DND-41 (cell line): ENCODE data around the gene SRSF5.
"Not testable (repeated sequence)": the region's sequence is repeated elsewhere in the genome, so short reads cannot be mapped to it uniquely, and the experiment has no call there.

Source experiments
- ATAC-seq: fragments of 200-7000 bp; cut with Tn5 transposase; 3 replicates; pipeline ENCODE4 v1.9.1; 2021; ENCODE audit warnings: low read depth; ENCODE audit not compliant: insufficient read depth
- DNase-seq: peaks from one replicate; pipeline ENCODE4 v3.0.0-alpha.2; 2020
- H2AFZ ChIP-seq: 2 replicates; pipeline ENCODE4 v1.6.0; 2012; ENCODE audit warnings: low read depth, low read length
- H3K27ac ChIP-seq: 2 replicates; pipeline ENCODE4 v1.5.1; 2012; ENCODE audit warnings: low read length, inconsistent platforms
- H3K27me3 ChIP-seq: fragments of 200-600 bp; sonication (generic); 2 replicates; pipeline ENCODE4 v1.6.0; 2012; ENCODE audit warnings: low read length, mild to moderate bottlenecking, inconsistent platforms; ENCODE audit not compliant: insufficient read depth, poor library complexity
- H3K36me3 ChIP-seq: 2 replicates; pipeline ENCODE4 v1.5.1; 2012; ENCODE audit warnings: low read length, inconsistent platforms; ENCODE audit not compliant: insufficient read depth
- H3K4me1 ChIP-seq: 2 replicates; pipeline ENCODE4 v1.5.1; 2012; ENCODE audit warnings: mild to moderate bottlenecking, low read length; ENCODE audit not compliant: insufficient read depth
- H3K4me2 ChIP-seq: 2 replicates; pipeline ENCODE4 v1.6.0; 2012; ENCODE audit warnings: mild to moderate bottlenecking, moderate library complexity, low read length, inconsistent platforms; ENCODE audit not compliant: insufficient read depth
- H3K4me3 ChIP-seq, 2 experiments: fragments of 200-600 bp in 1 of 2; shearing (Covaris generic) in 1 of 2; 2 replicates each; pipeline ENCODE4 v1.5.1; 2012 to 2016; ENCODE audit warnings: inconsistent platforms in 2 of 2, low read length in 2 of 2, mild to moderate bottlenecking in 2 of 2, low read depth in 1 of 2, moderate library complexity in 1 of 2
- H3K79me2 ChIP-seq: 2 replicates; pipeline ENCODE4 v1.6.0; 2012; ENCODE audit warnings: low read length, inconsistent platforms; ENCODE audit not compliant: insufficient read depth
- H3K9ac ChIP-seq: 2 replicates; pipeline ENCODE4 v1.6.0; 2012; ENCODE audit warnings: low read depth, mild to moderate bottlenecking, inconsistent platforms, low read length, moderate library complexity
- H3K9me3 ChIP-seq: 2 replicates; pipeline ENCODE4 v1.5.1; 2012; ENCODE audit warnings: low read length, moderate library complexity, mild to moderate bottlenecking, inconsistent platforms; ENCODE audit not compliant: insufficient read depth, severe bottlenecking
- H4K20me1 ChIP-seq: 2 replicates; pipeline ENCODE4 v1.6.0; 2012; ENCODE audit warnings: low read length; ENCODE audit not compliant: insufficient read depth
- CTCF ChIP-seq: IDR thresholded peaks from 2 replicates; pipeline ENCODE4 v1.5.1; 2012; ENCODE audit warnings: borderline replicate concordance, low read length, moderate library complexity, mild to moderate bottlenecking; ENCODE audit not compliant: poor library complexity, severe bottlenecking; ENCODE audit errors: extremely low read depth
- EZH2 ChIP-seq: IDR thresholded peaks from 3 replicates; pipeline ENCODE4 v1.6.1; 2012; ENCODE audit warnings: borderline replicate concordance, low read depth, mild to moderate bottlenecking, moderate library complexity, low read length, inconsistent platforms; ENCODE audit not compliant: severe bottlenecking

Gene SRSF5

GRCh38 chr14:69726761-69727511 lies 40.0 kb upstream of the SRSF5 start:
- Histone ChIP-seq H3K79me2 (no peaks in the 10 kb centered on the region), H3K27ac (no peak overlapping the region), H3K9ac (no peak overlapping the region), H3K4me3 (no peak overlapping the region), H3K36me3 (no peaks in the 10 kb centered on the region), H4K20me1 (no peaks in the 10 kb centered on the region), H3K27me3 (no peaks in the 10 kb centered on the region), H3K4me2 (peak overlapping the region; percentile 43; the same call in 1 of the 2 replicates), H3K9me3 (no peaks in the 10 kb centered on the region), H3K4me1 (peaks cover 6% of the 10 kb centered on the region; the same call in 1 of the 2 replicates), H2AFZ (peak overlapping the region; percentile 68)
- DNase-seq (peak; percentile 72), ATAC-seq (peak; percentile 97)
- TF ChIP-seq EZH2 (no peak), CTCF (peak; percentile 97)

DNA sequence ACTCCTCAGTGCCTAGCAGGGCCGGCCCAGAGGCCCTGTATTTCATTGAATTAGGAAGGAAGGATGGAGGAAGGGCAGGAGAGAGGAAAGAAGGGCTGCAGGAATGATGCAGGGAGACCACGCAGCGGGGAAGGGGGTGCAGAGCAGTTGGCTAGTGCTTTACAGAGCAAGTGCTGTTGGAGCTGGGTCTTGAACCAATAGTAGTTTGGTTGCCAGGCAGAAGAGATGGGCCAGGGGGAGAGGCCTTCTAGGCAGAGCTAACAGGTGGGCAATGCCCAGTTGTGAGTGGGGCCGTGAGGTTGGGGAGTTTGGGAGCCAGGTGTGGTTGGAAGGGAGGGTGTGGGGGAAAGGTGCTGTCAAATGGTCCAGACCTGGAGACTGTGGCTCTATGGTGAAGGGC lies 39.1 kb upstream of the SRSF5 start:
- Histone ChIP-seq H2AFZ (no peak overlapping the region; the same call in 1 of the 2 replicates), H3K4me2 (no peak overlapping the region)

GRCh38 chr14:69731919-69732598 lies 34.9 kb upstream of the SRSF5 start:
- not testable (repeated sequence) for H3K4me3 ChIP-seq, H3K79me2 ChIP-seq, H3K4me2 ChIP-seq, H3K4me1 ChIP-seq, H2AFZ ChIP-seq, H3K9ac ChIP-seq, H3K9me3 ChIP-seq, H3K27ac ChIP-seq, H3K27me3 ChIP-seq, H4K20me1 ChIP-seq, H3K36me3 ChIP-seq, DNase-seq, ATAC-seq

More for the DNA sequence above, 39.1 kb upstream of the SRSF5 start:
- Histone ChIP-seq H3K4me3 (no peak overlapping the region), H3K4me1 (peaks cover 6% of the 10 kb centered on the region; the same call in 1 of the 2 replicates), H3K36me3 (no peaks in the 10 kb centered on the region), H4K20me1 (no peaks in the 10 kb centered on the region), H3K9me3 (no peaks in the 10 kb centered on the region), H3K27me3 (no peaks in the 10 kb centered on the region), H3K9ac (no peak overlapping the region), H3K27ac (no peak overlapping the region), H3K79me2 (no peaks in the 10 kb centered on the region)
- TF ChIP-seq CTCF (no peak), EZH2 (no peak)
- ATAC-seq (no peak), DNase-seq (no peak)

GRCh38 chr14:69736405-69736804 lies 30.5 kb upstream of the SRSF5 start:
- H3K4me1 ChIP-seq, H3K27me3 ChIP-seq: not testable (repeated sequence)

More at GRCh38 chr14:69736405-69736804, 30.5 kb upstream of the SRSF5 start:
- not testable (repeated sequence) for ATAC-seq, H3K9me3 ChIP-seq, H4K20me1 ChIP-seq, H3K4me3 ChIP-seq, H3K79me2 ChIP-seq, H3K27ac ChIP-seq, H3K9ac ChIP-seq, H3K4me2 ChIP-seq, DNase-seq, H2AFZ ChIP-seq, H3K36me3 ChIP-seq
